OCI-LY7 (cell line): ENCODE data around the gene ASH1L.

Experiments
- EZH2phosphoT487 ChIP-seq: fragments of 200-600 bp; sonication (generic); IDR thresholded peaks from 2 replicates; pipeline ENCODE4 v1.6.1; 2018; ENCODE audit warnings: low read depth, borderline replicate concordance, mild to moderate bottlenecking, mixed run types, antibody characterized with exemption, low read length, moderate library complexity, mixed read lengths
- TF ChIP-seq, protein P1 (sequence below): fragments of 200-600 bp; sonication (generic); conservative IDR thresholded peaks from 2 replicates; pipeline ENCODE4 v1.5.1; 2014; ENCODE audit warnings: mild to moderate bottlenecking, antibody characterized with exemption, low read length, moderate library complexity, mixed read lengths

DNA sequence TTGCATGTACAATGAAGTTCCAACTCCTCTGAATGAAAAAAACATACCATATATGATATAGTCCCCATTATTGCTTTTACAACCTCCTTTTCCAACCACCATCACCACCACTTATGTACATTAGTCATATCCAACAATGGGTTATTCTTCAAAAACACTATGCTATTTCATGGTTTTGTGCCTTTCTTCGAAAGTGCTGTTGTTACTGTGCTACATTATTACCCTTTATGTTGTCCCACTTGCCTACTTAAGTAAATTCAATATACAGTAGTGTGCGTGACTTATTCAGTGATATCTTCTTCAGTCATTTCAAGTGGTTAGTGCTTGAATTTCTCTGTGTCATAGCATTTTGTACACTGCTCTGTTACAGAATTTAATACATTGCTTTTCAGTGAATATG lies 105.3 kb downstream of the ASH1L start:
- TF ChIP-seq, protein P1, sequence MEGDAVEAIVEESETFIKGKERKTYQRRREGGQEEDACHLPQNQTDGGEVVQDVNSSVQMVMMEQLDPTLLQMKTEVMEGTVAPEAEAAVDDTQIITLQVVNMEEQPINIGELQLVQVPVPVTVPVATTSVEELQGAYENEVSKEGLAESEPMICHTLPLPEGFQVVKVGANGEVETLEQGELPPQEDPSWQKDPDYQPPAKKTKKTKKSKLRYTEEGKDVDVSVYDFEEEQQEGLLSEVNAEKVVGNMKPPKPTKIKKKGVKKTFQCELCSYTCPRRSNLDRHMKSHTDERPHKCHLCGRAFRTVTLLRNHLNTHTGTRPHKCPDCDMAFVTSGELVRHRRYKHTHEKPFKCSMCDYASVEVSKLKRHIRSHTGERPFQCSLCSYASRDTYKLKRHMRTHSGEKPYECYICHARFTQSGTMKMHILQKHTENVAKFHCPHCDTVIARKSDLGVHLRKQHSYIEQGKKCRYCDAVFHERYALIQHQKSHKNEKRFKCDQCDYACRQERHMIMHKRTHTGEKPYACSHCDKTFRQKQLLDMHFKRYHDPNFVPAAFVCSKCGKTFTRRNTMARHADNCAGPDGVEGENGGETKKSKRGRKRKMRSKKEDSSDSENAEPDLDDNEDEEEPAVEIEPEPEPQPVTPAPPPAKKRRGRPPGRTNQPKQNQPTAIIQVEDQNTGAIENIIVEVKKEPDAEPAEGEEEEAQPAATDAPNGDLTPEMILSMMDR, result no peak
- TF ChIP-seq EZH2phosphoT487, result no peak
